ENCODE results near the gene SNTG2.

SNTG2 gene

GRCh38 chr2:975095-975494 lies 24.4 kb downstream of the SNTG2 start:
- no peak for TF ChIP-seq CTCF (conservative IDR thresholded peaks at IDR 0.05; ENCODE audit: low read depth, low read length)
- DNase-seq (ENCODE audit: low read depth), result no peak
- no peak overlapping the region for H3K4me3 ChIP-seq (ENCODE audit: low read length)

- DNase-seq (ENCODE audit: low read depth), result no peak
- H3K4me3 ChIP-seq (ENCODE audit: low read length), result no peak overlapping the region
- no peak for TF ChIP-seq CTCF (conservative IDR thresholded peaks at IDR 0.05; ENCODE audit: low read depth, low read length)
Measured at GRCh38 chr2:979069-979928, 28.6 kb downstream of the SNTG2 start.

- no peak for DNase-seq (ENCODE audit: low read depth)
- TF ChIP-seq CTCF (conservative IDR thresholded peaks at IDR 0.05; ENCODE audit: low read depth, low read length), result no peak
- H3K4me3 ChIP-seq (ENCODE audit: low read length), result no peak overlapping the region
Measured at GRCh38 chr2:980176-980575, 29.5 kb downstream of the SNTG2 start.

- TF ChIP-seq CTCF (conservative IDR thresholded peaks at IDR 0.05; ENCODE audit: low read depth, low read length), result no peak
- no peak for DNase-seq (ENCODE audit: low read depth)
- H3K4me3 ChIP-seq (ENCODE audit: low read length), result no peak overlapping the region
Measured at GRCh38 chr2:981258-981657, 30.6 kb downstream of the SNTG2 start.

- H3K4me3 ChIP-seq (ENCODE audit: low read length), result no peak overlapping the region
- TF ChIP-seq CTCF (conservative IDR thresholded peaks at IDR 0.05; ENCODE audit: low read depth, low read length), result no peak
- DNase-seq (ENCODE audit: low read depth), result no peak
Measured at GRCh38 chr2:981759-982158, 31.1 kb downstream of the SNTG2 start.

GRCh38 chr2:985317-985898 lies 34.8 kb downstream of the SNTG2 start:
- DNase-seq (ENCODE audit: low read depth), result no peak
- TF ChIP-seq CTCF (conservative IDR thresholded peaks at IDR 0.05; ENCODE audit: low read depth, low read length), result no peak
- no peak overlapping the region for H3K4me3 ChIP-seq (ENCODE audit: low read length)

- no peak for TF ChIP-seq CTCF (conservative IDR thresholded peaks at IDR 0.05; ENCODE audit: low read depth, low read length)
- DNase-seq (ENCODE audit: low read depth), result no peak
- H3K4me3 ChIP-seq (ENCODE audit: low read length), result no peak overlapping the region
Measured at GRCh38 chr2:987789-988188, 37.1 kb downstream of the SNTG2 start.

Measured in retinal pigment epithelial cell (primary cell).